Osteocyte (in vitro differentiated cells): ENCODE measurements around the gene TSPAN19. TPM values are rescaled to one million over a fixed set of nuclear protein-coding genes. Genes with fewer than 3 reads are reported as not detected.

Experiments used
- DNase-seq: peaks from one replicate; pipeline ENCODE4 v3.0.0; 2021; ENCODE audit warnings: mixed read lengths; ENCODE audit not compliant: unreplicated experiment; ENCODE audit errors: extremely low spot score
- H3K27ac Mint-ChIP-seq: one replicate; pipeline ENCODE4 v1.8.0; 2021; ENCODE audit warnings: mild to moderate bottlenecking, mixed read lengths; ENCODE audit not compliant: unreplicated experiment
- H3K27me3 Mint-ChIP-seq: one replicate; pipeline ENCODE4 v1.8.0; 2021; ENCODE audit warnings: mixed read lengths; ENCODE audit not compliant: unreplicated experiment
- H3K36me3 Mint-ChIP-seq: one replicate; pipeline ENCODE4 v1.8.0; 2021; ENCODE audit warnings: mixed read lengths; ENCODE audit not compliant: unreplicated experiment
- H3K4me1 Mint-ChIP-seq: one replicate; pipeline ENCODE4 v1.8.0; 2021; ENCODE audit warnings: mixed read lengths; ENCODE audit not compliant: unreplicated experiment
- H3K4me3 Mint-ChIP-seq: one replicate; pipeline ENCODE4 v1.8.0; 2021; ENCODE audit warnings: mild to moderate bottlenecking, moderate library complexity, mixed read lengths; ENCODE audit not compliant: unreplicated experiment
- H3K9me3 Mint-ChIP-seq: one replicate; pipeline ENCODE4 v1.8.0; 2021; ENCODE audit warnings: mixed read lengths; ENCODE audit not compliant: unreplicated experiment
- total RNA-seq: library from RNA; stranded (reverse); gene quantifications from 2 replicates; pipeline ENCODE4 v1.2.1, GENCODE V29; 2021
- TF ChIP-seq, protein P1 (sequence below): fragments of 200-600 bp; sonication (generic); IDR thresholded peaks from 2 replicates; pipeline ENCODE4 v1.5.0; 2021; ENCODE audit warnings: antibody characterized with exemption, mild to moderate bottlenecking, moderate library complexity

The TSPAN19 gene
- total RNA-seq, 1 donor from 2014 or later: not detected

DNA sequence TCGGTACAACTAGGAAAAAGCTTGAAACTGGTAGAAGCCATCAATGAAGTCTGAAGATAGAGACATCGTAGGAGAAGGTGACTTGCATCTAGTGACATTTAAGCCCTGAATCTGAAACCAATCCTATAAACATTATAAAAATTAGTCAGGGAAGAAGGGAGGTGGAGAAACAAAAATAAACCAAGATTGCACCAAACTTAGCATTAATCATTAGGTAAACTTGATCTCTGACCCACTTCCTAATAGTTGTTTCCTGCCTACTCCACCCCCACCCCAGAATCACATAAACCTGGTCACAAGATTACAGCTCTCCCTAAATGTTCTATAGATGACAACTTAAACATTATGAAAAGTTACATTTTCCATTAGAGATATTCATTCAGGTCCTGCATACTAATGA is 40.4 kb downstream of the TSPAN19 start:
- Mint-ChIP-seq H3K27me3 (no peaks in the 10 kb centered on the region), H3K4me3 (no peak overlapping the region), H3K9me3 (no peaks in the 10 kb centered on the region), H3K36me3 (no peaks in the 10 kb centered on the region), H3K4me1 (no peaks in the 10 kb centered on the region), H3K27ac (no peak overlapping the region)
- no peak for DNase-seq
- TF ChIP-seq, protein P1, sequence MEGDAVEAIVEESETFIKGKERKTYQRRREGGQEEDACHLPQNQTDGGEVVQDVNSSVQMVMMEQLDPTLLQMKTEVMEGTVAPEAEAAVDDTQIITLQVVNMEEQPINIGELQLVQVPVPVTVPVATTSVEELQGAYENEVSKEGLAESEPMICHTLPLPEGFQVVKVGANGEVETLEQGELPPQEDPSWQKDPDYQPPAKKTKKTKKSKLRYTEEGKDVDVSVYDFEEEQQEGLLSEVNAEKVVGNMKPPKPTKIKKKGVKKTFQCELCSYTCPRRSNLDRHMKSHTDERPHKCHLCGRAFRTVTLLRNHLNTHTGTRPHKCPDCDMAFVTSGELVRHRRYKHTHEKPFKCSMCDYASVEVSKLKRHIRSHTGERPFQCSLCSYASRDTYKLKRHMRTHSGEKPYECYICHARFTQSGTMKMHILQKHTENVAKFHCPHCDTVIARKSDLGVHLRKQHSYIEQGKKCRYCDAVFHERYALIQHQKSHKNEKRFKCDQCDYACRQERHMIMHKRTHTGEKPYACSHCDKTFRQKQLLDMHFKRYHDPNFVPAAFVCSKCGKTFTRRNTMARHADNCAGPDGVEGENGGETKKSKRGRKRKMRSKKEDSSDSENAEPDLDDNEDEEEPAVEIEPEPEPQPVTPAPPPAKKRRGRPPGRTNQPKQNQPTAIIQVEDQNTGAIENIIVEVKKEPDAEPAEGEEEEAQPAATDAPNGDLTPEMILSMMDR: no peak

- H3K27me3 Mint-ChIP-seq: no peaks in the 10 kb centered on the region
- TF ChIP-seq, protein P1: no peak
- H3K4me1 Mint-ChIP-seq: no peaks in the 10 kb centered on the region
- H3K4me3 Mint-ChIP-seq: no peak overlapping the region
- H3K9me3 Mint-ChIP-seq: no peaks in the 10 kb centered on the region
- H3K36me3 Mint-ChIP-seq: no peaks in the 10 kb centered on the region
- no peak overlapping the region for H3K27ac Mint-ChIP-seq
- no peak for DNase-seq
Observed at GRCh38 chr12:84994426-84994825, 41.7 kb downstream of the TSPAN19 start.

GRCh38 chr12:84986586-84986985 is 49.5 kb downstream of the TSPAN19 start:
- Mint-ChIP-seq H3K4me3 (no peak overlapping the region), H3K27me3 (peaks cover 9% of the 10 kb centered on the region), H3K4me1 (no peaks in the 10 kb centered on the region), H3K9me3 (no peaks in the 10 kb centered on the region), H3K27ac (no peak overlapping the region), H3K36me3 (no peaks in the 10 kb centered on the region)
- TF ChIP-seq, protein P1: no peak
- DNase-seq: no peak

- TF ChIP-seq, protein P1: no peak
- Mint-ChIP-seq H3K36me3 (no peaks in the 10 kb centered on the region), H3K27ac (no peak overlapping the region), H3K4me1 (no peaks in the 10 kb centered on the region), H3K4me3 (no peak overlapping the region), H3K27me3 (peaks cover 9% of the 10 kb centered on the region), H3K9me3 (no peaks in the 10 kb centered on the region)
- DNase-seq: no peak
Observed at GRCh38 chr12:84986117-84986516, 50.0 kb downstream of the TSPAN19 start.

DNA sequence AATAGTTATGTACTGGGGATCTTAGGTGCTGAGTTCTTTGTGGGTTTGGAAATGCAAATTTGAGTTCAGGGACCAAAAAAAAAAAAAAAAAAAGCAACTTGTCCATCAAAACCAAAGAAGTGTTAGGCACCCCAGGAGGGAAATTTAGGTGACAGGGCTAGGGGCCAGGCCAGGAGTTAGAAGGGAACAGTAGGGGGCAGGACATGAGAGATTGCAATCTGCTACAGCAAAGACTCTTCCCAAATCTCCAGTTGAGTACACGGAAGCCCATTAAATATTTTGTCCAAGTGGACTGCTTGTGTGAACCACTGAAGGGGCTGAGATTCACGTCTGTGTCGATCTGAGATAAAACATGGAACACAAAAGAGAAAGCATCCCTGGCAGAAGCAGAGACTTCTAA is 52.8 kb downstream of the TSPAN19 start:
- DNase-seq: no peak
- H3K9me3 Mint-ChIP-seq: no peaks in the 10 kb centered on the region
- TF ChIP-seq, protein P1: no peak
- H3K27me3 Mint-ChIP-seq: peaks cover 6% of the 10 kb centered on the region
- no peak overlapping the region for H3K27ac Mint-ChIP-seq
- H3K4me1 Mint-ChIP-seq: no peaks in the 10 kb centered on the region
- H3K36me3 Mint-ChIP-seq: no peaks in the 10 kb centered on the region
- no peak overlapping the region for H3K4me3 Mint-ChIP-seq
